Trophoblast cell (in vitro differentiated cells and primary cell): ENCODE data around the gene DNAH3.

Experiments used
- DNase-seq, 2 donors: peaks; one replicate each; pipeline ENCODE4 v3.0.0-alpha.2; 2016
- H2AFZ ChIP-seq: 2 replicates; pipeline ENCODE4 v1.6.1; 2013; ENCODE audit warnings: low read length, moderate library complexity, mild to moderate bottlenecking; ENCODE audit not compliant: insufficient read depth, poor library complexity
- H2AK5ac ChIP-seq: 2 replicates; pipeline ENCODE4 v1.6.1; 2013; ENCODE audit warnings: mild to moderate bottlenecking, low read length
- H2BK120ac ChIP-seq: 2 replicates; pipeline ENCODE4 v1.6.1; 2013; ENCODE audit warnings: low read length, mild to moderate bottlenecking, moderate library complexity; ENCODE audit not compliant: insufficient read depth, poor library complexity
- H2BK12ac ChIP-seq: 2 replicates; pipeline ENCODE4 v1.6.1; 2013; ENCODE audit warnings: mild to moderate bottlenecking, low read length, moderate library complexity
- H2BK5ac ChIP-seq: 2 replicates; pipeline ENCODE4 v1.6.1; 2013; ENCODE audit warnings: low read length, low read depth, moderate library complexity, mild to moderate bottlenecking; ENCODE audit not compliant: poor library complexity
- H3K14ac ChIP-seq: 2 replicates; pipeline ENCODE4 v1.6.1; 2013; ENCODE audit warnings: mild to moderate bottlenecking, low read length
- H3K18ac ChIP-seq: 2 replicates; pipeline ENCODE4 v1.6.1; 2013; ENCODE audit warnings: mild to moderate bottlenecking, low read length
- H3K23ac ChIP-seq: 2 replicates; pipeline ENCODE4 v1.6.1; 2013; ENCODE audit warnings: low read length
- H3K27ac ChIP-seq: 2 replicates; pipeline ENCODE4 v1.5.1; 2013; ENCODE audit warnings: low read depth, mild to moderate bottlenecking, inconsistent platforms, low read length, moderate library complexity
- H3K27me3 ChIP-seq: 2 replicates; pipeline ENCODE4 v1.6.1; 2013; ENCODE audit warnings: inconsistent platforms, mild to moderate bottlenecking, low read length, moderate library complexity; ENCODE audit not compliant: insufficient read depth
- H3K36me3 ChIP-seq, 2 experiments: 1 replicate in 1 of 2; 2 replicates in 1 of 2; pipeline ENCODE4 v1.6.1; 2013; ENCODE audit warnings: low read length in 2 of 2, mild to moderate bottlenecking in 2 of 2, moderate library complexity in 1 of 2; ENCODE audit not compliant: insufficient read depth in 2 of 2, control insufficient read depth in 1 of 2
- H3K4ac ChIP-seq: 2 replicates; pipeline ENCODE4 v1.6.1; 2013; ENCODE audit warnings: low read depth, mild to moderate bottlenecking, low read length, moderate library complexity
- H3K4me1 ChIP-seq, 2 experiments: 1 replicate in 1 of 2; 2 replicates in 1 of 2; pipeline ENCODE4 v1.6.1; 2013; ENCODE audit warnings: low read length in 2 of 2, mild to moderate bottlenecking in 2 of 2, moderate library complexity in 1 of 2; ENCODE audit not compliant: insufficient read depth in 2 of 2, control insufficient read depth in 1 of 2
- H3K4me2 ChIP-seq: 2 replicates; pipeline ENCODE4 v1.6.1; 2013; ENCODE audit warnings: inconsistent platforms, mild to moderate bottlenecking, low read length, moderate library complexity
- H3K4me3 ChIP-seq: 2 replicates; pipeline ENCODE4 v1.5.1; 2013; ENCODE audit warnings: mild to moderate bottlenecking, low read depth, low read length, inconsistent platforms
- H3K79me1 ChIP-seq: one replicate; pipeline ENCODE4 v1.6.1; 2013; ENCODE audit warnings: low read length
- H3K79me2 ChIP-seq: 2 replicates; pipeline ENCODE4 v1.6.1; 2013; ENCODE audit warnings: low read length, mild to moderate bottlenecking; ENCODE audit not compliant: control insufficient read depth, insufficient read depth, poor library complexity
- H3K9ac ChIP-seq: 2 replicates; pipeline ENCODE4 v1.6.1; 2013; ENCODE audit warnings: mild to moderate bottlenecking, low read length
- H3K9me3 ChIP-seq: 2 replicates; pipeline ENCODE4 v1.6.1; 2013; ENCODE audit warnings: low read depth, mild to moderate bottlenecking, control low read depth, inconsistent platforms, low read length; ENCODE audit not compliant: insufficient read depth
- H4K12ac ChIP-seq: 2 replicates; pipeline ENCODE4 v1.6.1; 2013; ENCODE audit warnings: low read depth, mild to moderate bottlenecking, low read length, moderate library complexity
- H4K8ac ChIP-seq: 2 replicates; pipeline ENCODE4 v1.6.1; 2013; ENCODE audit warnings: low read depth, mild to moderate bottlenecking, low read length, moderate library complexity
- H4K91ac ChIP-seq: one replicate; pipeline ENCODE4 v1.6.1; 2013; ENCODE audit warnings: low read depth, mild to moderate bottlenecking, low read length, moderate library complexity
- WGBS: extraction: QIAGEN DNeasy Blood & Tissue Kit; methylation state at CpG from one replicate; pipeline ENCODE4 v1.1.7; 2013; ENCODE audit warnings: missing lambda C conversion rate; ENCODE audit not compliant: insufficient read length, insufficient coverage; ENCODE audit errors: extremely low coverage; 5-methylcytosine and 5-hydroxymethylcytosine counted together

Gene DNAH3

GRCh38 chr16:20911361-20911760 lies 239.3 kb downstream of the DNAH3 start:
- H2AK5ac ChIP-seq = no peak overlapping the region
- WGBS = no CpG with 5 or more reads among the region's 1 CpG
- peak in 1 of 2 donors; percentile 13 for DNase-seq

GRCh38 chr16:20910781-20911321 lies 239.8 kb downstream of the DNAH3 start:
- no peak overlapping the region for H2AK5ac ChIP-seq
- H3K36me3 ChIP-seq = no peaks in the 10 kb centered on the region
- no peak overlapping the region for H4K91ac ChIP-seq
- no peak overlapping the region for H3K23ac ChIP-seq
- H2BK5ac ChIP-seq = no peak overlapping the region
- no peaks in the 10 kb centered on the region for H3K9me3 ChIP-seq
- H3K79me2 ChIP-seq = no peaks in the 10 kb centered on the region
- WGBS = no CpG with 5 or more reads among the region's 2 CpGs
- no peaks in the 10 kb centered on the region for H3K27me3 ChIP-seq
- no peak overlapping the region for H3K4me2 ChIP-seq
- peak in 1 of 2 donors; percentile 36 for DNase-seq
- no peak overlapping the region for H3K27ac ChIP-seq
- H2BK120ac ChIP-seq = no peak overlapping the region
- no peak overlapping the region for H3K9ac ChIP-seq
- H3K4ac ChIP-seq = no peak overlapping the region
- peaks cover 8 to 9% of the 10 kb centered on the region in 2 experiments for H3K4me1 ChIP-seq
- no peak overlapping the region for H4K12ac ChIP-seq
- no peak overlapping the region for H4K8ac ChIP-seq
- H2AFZ ChIP-seq = no peak overlapping the region
- no peak overlapping the region for H3K18ac ChIP-seq
- H3K79me1 ChIP-seq = no peaks in the 10 kb centered on the region
- H3K14ac ChIP-seq = no peak overlapping the region
- no peak overlapping the region for H3K4me3 ChIP-seq
- no peak overlapping the region for H2BK12ac ChIP-seq

More at GRCh38 chr16:20911361-20911760, 239.3 kb downstream of the DNAH3 start:
- no peak overlapping the region for H3K4me3 ChIP-seq
- no peaks in the 10 kb centered on the region for H3K9me3 ChIP-seq
- H3K4me2 ChIP-seq = no peak overlapping the region
- H3K79me1 ChIP-seq = no peaks in the 10 kb centered on the region
- no peak overlapping the region for H2BK5ac ChIP-seq
- H3K23ac ChIP-seq = no peak overlapping the region
- H4K91ac ChIP-seq = no peak overlapping the region
- H3K9ac ChIP-seq = no peak overlapping the region
- no peak overlapping the region for H2AFZ ChIP-seq
- no peaks in the 10 kb centered on the region for H3K27me3 ChIP-seq
- no peak overlapping the region for H3K18ac ChIP-seq
- no peak overlapping the region for H4K12ac ChIP-seq
- H3K27ac ChIP-seq = no peak overlapping the region
- no peaks in the 10 kb centered on the region for H3K36me3 ChIP-seq
- no peak overlapping the region for H4K8ac ChIP-seq
- no peak overlapping the region for H3K4ac ChIP-seq
- H2BK12ac ChIP-seq = no peak overlapping the region
- H2BK120ac ChIP-seq = no peak overlapping the region
- peaks cover 5 to 6% of the 10 kb centered on the region in 2 experiments for H3K4me1 ChIP-seq
- H3K79me2 ChIP-seq = no peaks in the 10 kb centered on the region
- no peak overlapping the region for H3K14ac ChIP-seq

- DNase-seq = peak in 1 of 2 donors; percentile 77
- H3K4ac ChIP-seq = no peak overlapping the region
- H3K14ac ChIP-seq = no peak overlapping the region
- H2AK5ac ChIP-seq = no peak overlapping the region
- no peaks in the 10 kb centered on the region for H3K36me3 ChIP-seq
- H3K4me3 ChIP-seq = no peak overlapping the region
- H3K18ac ChIP-seq = no peak overlapping the region
- H3K9me3 ChIP-seq = no peaks in the 10 kb centered on the region
- no peak overlapping the region for H2BK12ac ChIP-seq
- no peak overlapping the region for H4K12ac ChIP-seq
- peak overlapping the region; percentile 11 for H3K4me2 ChIP-seq
- no peak overlapping the region for H3K23ac ChIP-seq
- H4K8ac ChIP-seq = no peak overlapping the region
- H3K27ac ChIP-seq = peak overlapping the region; percentile 11
- H3K79me2 ChIP-seq = no peaks in the 10 kb centered on the region
- peaks cover 3% of the 10 kb centered on the region for H3K79me1 ChIP-seq
- peaks cover 11 to 15% of the 10 kb centered on the region in 2 experiments for H3K4me1 ChIP-seq
- H2AFZ ChIP-seq = no peak overlapping the region
- peak overlapping the region; percentile 1 for H2BK5ac ChIP-seq
- H3K27me3 ChIP-seq = no peaks in the 10 kb centered on the region
- no CpG with 5 or more reads among the region's 4 CpGs for WGBS
- no peak overlapping the region for H2BK120ac ChIP-seq
- H4K91ac ChIP-seq = no peak overlapping the region
- no peak overlapping the region for H3K9ac ChIP-seq
Measured at GRCh38 chr16:20906341-20907255, 244.0 kb downstream of the DNAH3 start.

- Histone ChIP-seq H4K91ac (no peak overlapping the region), H2BK12ac (no peak overlapping the region), H3K18ac (no peak overlapping the region), H2BK120ac (no peak overlapping the region), H2AFZ (no peak overlapping the region), H3K9ac (no peak overlapping the region), H3K27me3 (no peaks in the 10 kb centered on the region), H3K23ac (no peak overlapping the region), H3K36me3 (no peaks in the 10 kb centered on the region), H3K4me3 (no peak overlapping the region), H3K27ac (no peak overlapping the region), H3K79me1 (peaks cover 13% of the 10 kb centered on the region), H4K8ac (no peak overlapping the region), H3K4ac (no peak overlapping the region), H2AK5ac (no peak overlapping the region), H3K9me3 (no peaks in the 10 kb centered on the region), H4K12ac (no peak overlapping the region), H3K14ac (no peak overlapping the region), H3K4me1 (peaks cover 11 to 15% of the 10 kb centered on the region in 2 experiments), H2BK5ac (no peak overlapping the region), H3K4me2 (no peak overlapping the region), H3K79me2 (peaks cover 4% of the 10 kb centered on the region)
- no peak for DNase-seq
- no CpG with 5 or more reads among the region's 3 CpGs for WGBS
Measured at GRCh38 chr16:20905576-20905975, 245.1 kb downstream of the DNAH3 start.
